SU-DHL-6 (cell line): Measurements from ENCODE around the gene PPP1R12B.
"Not testable (repeated sequence)": the region's sequence is repeated elsewhere in the genome, so short reads cannot be mapped to it uniquely, and the experiment has no call there.

Experiments
- H2AFZ ChIP-seq: fragments of 200-600 bp; sonication (generic); 2 replicates; pipeline ENCODE4 v1.6.1; 2014; ENCODE audit warnings: low read depth, mild to moderate bottlenecking, moderate library complexity, mixed read lengths, antibody characterized with exemption, low read length; ENCODE audit not compliant: severe bottlenecking
- H3F3A ChIP-seq: fragments of 200-600 bp; shearing (Covaris generic); 2 replicates; pipeline ENCODE4 v1.6.0; 2016; ENCODE audit warnings: antibody characterized with exemption, mild to moderate bottlenecking; ENCODE audit not compliant: insufficient read depth
- H3K27ac ChIP-seq: fragments of 200-600 bp; sonication (generic); 2 replicates; pipeline ENCODE4 v1.5.1; 2016; ENCODE audit warnings: low read depth, mild to moderate bottlenecking, low read length, moderate library complexity, mixed read lengths
- H3K27me3 ChIP-seq: fragments of 200-600 bp; sonication (generic), shearing (Covaris generic); 2 replicates; pipeline ENCODE4 v1.6.0; 2014; ENCODE audit warnings: mild to moderate bottlenecking, low read length
- H3K36me3 ChIP-seq: fragments of 200-600 bp; sonication (generic); 2 replicates; pipeline ENCODE4 v1.6.1; 2014; ENCODE audit warnings: mild to moderate bottlenecking, low read length, mixed read lengths
- H3K4me2 ChIP-seq: fragments of 300-600, 200-600 bp; shearing (Covaris generic), sonication (generic); 2 replicates; pipeline ENCODE4 v1.6.0; 2014; ENCODE audit warnings: low read length, low read depth, mild to moderate bottlenecking; ENCODE audit not compliant: poor library complexity, severe bottlenecking
- H3K4me3 ChIP-seq: fragments of 200-600 bp; sonication (generic); 2 replicates; pipeline ENCODE4 v1.5.1; 2014; ENCODE audit warnings: antibody characterized with exemption, low read length, mild to moderate bottlenecking, mixed read lengths; ENCODE audit not compliant: insufficient read depth, poor library complexity, severe bottlenecking
- H3K79me2 ChIP-seq: fragments of 200-600 bp; sonication (generic); 2 replicates; pipeline ENCODE4 v1.6.1; 2014; ENCODE audit warnings: mild to moderate bottlenecking, low read length, moderate library complexity; ENCODE audit not compliant: insufficient read depth
- H3K9ac ChIP-seq: fragments of 200-600 bp; sonication (generic); 2 replicates; pipeline ENCODE4 v1.7.0; 2014; ENCODE audit warnings: mild to moderate bottlenecking, low read length
- H3K9me2 ChIP-seq: fragments of 200-600 bp; sonication (generic); replicated peaks from 2 replicates; pipeline ENCODE4 v1.6.1; 2014; ENCODE audit warnings: low read length; ENCODE audit not compliant: insufficient read depth
- H3K9me3 ChIP-seq: fragments of 200-600 bp; sonication (generic); 2 replicates; pipeline ENCODE4 v1.6.1; 2014; ENCODE audit warnings: low read length, mixed read lengths; ENCODE audit not compliant: insufficient read depth
- H4K20me1 ChIP-seq: fragments of 200-600 bp; sonication (generic); 2 replicates; pipeline ENCODE4 v1.6.1; 2014; ENCODE audit warnings: low read depth, mild to moderate bottlenecking, antibody characterized with exemption, low read length, moderate library complexity, mixed read lengths
- EZH2phosphoT487 ChIP-seq: fragments of 200-600 bp; sonication (generic), shearing (Covaris generic); conservative IDR thresholded peaks from 2 replicates; pipeline ENCODE4 v1.6.1; 2018; ENCODE audit warnings: mild to moderate bottlenecking, antibody characterized with exemption, low read length, moderate library complexity, mixed read lengths
- TF ChIP-seq, protein P1 (sequence below): fragments of 200-600 bp; sonication (generic); IDR thresholded peaks from one replicate; pipeline ENCODE4 v1.5.1; 2017; ENCODE audit warnings: antibody characterized with exemption, mild to moderate bottlenecking, low read length, moderate library complexity; ENCODE audit not compliant: insufficient read depth, poor library complexity, severe bottlenecking

PPP1R12B gene

DNA sequence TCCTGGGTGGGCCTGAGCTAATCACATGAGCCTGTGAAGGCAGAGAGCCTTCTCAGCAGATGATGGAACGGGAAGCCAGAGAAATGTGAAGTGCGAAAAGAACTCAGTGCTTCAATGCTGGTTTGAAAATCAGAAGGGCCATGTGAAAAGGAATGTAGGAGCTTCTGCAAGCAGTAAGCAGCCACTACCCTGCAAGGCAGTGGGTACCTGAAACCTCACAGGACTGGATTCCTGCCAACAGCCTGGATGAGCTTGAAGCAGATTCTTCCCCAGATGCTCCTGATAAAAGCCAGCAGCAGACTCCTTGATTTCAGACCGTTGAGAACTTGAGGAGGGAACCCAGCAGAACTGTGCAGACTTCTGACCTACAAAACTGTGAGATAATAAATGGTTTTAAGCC, 203.2 kb downstream of the PPP1R12B start:
- Histone ChIP-seq H3K79me2 (no peaks in the 10 kb centered on the region), H3K4me2 (no peak overlapping the region), H3K36me3 (no peaks in the 10 kb centered on the region), H3F3A (no peaks in the 10 kb centered on the region), H3K27me3 (no peaks in the 10 kb centered on the region), H3K4me3 (no peak overlapping the region), H3K27ac (no peak overlapping the region), H4K20me1 (no peaks in the 10 kb centered on the region), H3K9ac (no peak overlapping the region), H3K9me3 (no peaks in the 10 kb centered on the region), H3K9me2 (no peaks in the 10 kb centered on the region), H2AFZ (no peak overlapping the region)
- no peak for TF ChIP-seq EZH2phosphoT487

DNA sequence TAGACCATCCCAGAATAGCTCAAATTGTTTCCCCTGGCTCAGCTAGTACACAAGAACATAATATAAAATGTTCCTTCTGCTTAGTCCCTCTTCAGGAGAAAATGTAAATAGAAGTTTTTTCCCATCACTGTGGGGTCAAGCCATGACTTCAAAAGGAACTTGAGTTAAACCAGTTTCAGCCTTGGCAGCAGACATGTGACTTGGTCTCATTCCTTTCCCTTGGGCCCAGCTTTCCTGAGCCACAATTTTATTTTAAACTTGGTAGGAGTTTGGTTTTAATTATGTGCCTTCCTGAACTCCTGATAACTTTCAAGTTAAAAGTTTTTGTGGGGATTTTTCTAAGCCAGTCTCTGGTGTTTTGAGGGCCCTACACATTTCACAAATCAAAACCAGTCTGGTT, 204.1 kb downstream of the PPP1R12B start:
- not testable (repeated sequence) for H3K79me2 ChIP-seq, H3K27me3 ChIP-seq, H3K9me3 ChIP-seq, H2AFZ ChIP-seq, H3K4me3 ChIP-seq, H3K27ac ChIP-seq, H3K4me2 ChIP-seq, H3K36me3 ChIP-seq, H3K9ac ChIP-seq, H3F3A ChIP-seq, H4K20me1 ChIP-seq, H3K9me2 ChIP-seq

GRCh38 chr1:202553078-202553477, 204.6 kb downstream of the PPP1R12B start:
- not testable (repeated sequence) for H3K27me3 ChIP-seq, H3F3A ChIP-seq, H3K79me2 ChIP-seq, H3K27ac ChIP-seq, H3K4me3 ChIP-seq, H3K4me2 ChIP-seq, H2AFZ ChIP-seq, H3K9me3 ChIP-seq, H4K20me1 ChIP-seq, H3K9me2 ChIP-seq, H3K36me3 ChIP-seq, H3K9ac ChIP-seq

DNA sequence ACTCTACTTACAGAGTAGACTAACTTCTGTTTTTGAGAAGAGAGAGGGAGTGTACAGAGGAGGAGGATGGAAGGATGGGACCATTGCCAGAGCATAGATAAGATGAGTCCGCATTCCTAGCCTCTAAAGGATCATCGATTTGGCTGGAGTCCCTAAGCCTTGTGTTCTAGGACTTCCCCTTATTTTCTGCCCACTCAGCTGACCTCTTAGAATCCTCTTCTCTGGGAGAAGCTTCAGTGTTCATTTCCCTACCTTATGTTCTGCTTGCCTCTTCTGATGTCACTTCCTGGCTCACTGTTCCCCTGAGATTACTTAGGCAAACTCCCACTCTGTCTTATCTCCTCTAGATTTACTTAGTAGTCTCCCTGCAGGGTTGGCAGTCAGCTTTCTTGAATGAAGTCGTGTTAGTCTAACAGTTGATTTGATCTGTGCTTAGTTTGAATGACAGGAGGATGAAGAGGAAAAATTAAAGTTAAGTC, 205.1 kb downstream of the PPP1R12B start:
- no peaks in the 10 kb centered on the region for H3K36me3 ChIP-seq
- no peak overlapping the region for H2AFZ ChIP-seq
- H3K27me3 ChIP-seq = no peaks in the 10 kb centered on the region
- H3K9me2 ChIP-seq = no peaks in the 10 kb centered on the region
- no peak for TF ChIP-seq EZH2phosphoT487
- TF ChIP-seq, protein P1, sequence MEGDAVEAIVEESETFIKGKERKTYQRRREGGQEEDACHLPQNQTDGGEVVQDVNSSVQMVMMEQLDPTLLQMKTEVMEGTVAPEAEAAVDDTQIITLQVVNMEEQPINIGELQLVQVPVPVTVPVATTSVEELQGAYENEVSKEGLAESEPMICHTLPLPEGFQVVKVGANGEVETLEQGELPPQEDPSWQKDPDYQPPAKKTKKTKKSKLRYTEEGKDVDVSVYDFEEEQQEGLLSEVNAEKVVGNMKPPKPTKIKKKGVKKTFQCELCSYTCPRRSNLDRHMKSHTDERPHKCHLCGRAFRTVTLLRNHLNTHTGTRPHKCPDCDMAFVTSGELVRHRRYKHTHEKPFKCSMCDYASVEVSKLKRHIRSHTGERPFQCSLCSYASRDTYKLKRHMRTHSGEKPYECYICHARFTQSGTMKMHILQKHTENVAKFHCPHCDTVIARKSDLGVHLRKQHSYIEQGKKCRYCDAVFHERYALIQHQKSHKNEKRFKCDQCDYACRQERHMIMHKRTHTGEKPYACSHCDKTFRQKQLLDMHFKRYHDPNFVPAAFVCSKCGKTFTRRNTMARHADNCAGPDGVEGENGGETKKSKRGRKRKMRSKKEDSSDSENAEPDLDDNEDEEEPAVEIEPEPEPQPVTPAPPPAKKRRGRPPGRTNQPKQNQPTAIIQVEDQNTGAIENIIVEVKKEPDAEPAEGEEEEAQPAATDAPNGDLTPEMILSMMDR = no peak
- H3K9ac ChIP-seq = no peak overlapping the region
- no peaks in the 10 kb centered on the region for H3K79me2 ChIP-seq
- no peak overlapping the region for H3K27ac ChIP-seq
- no peak overlapping the region for H3K4me3 ChIP-seq
- H3F3A ChIP-seq = no peaks in the 10 kb centered on the region
- H3K4me2 ChIP-seq = no peak overlapping the region
- H3K9me3 ChIP-seq = no peaks in the 10 kb centered on the region
- no peaks in the 10 kb centered on the region for H4K20me1 ChIP-seq

GRCh38 chr1:202554619-202555018, 206.1 kb downstream of the PPP1R12B start:
- H3K4me2 ChIP-seq, H3K36me3 ChIP-seq, H3K27ac ChIP-seq, H3K9ac ChIP-seq, H3K9me2 ChIP-seq, H2AFZ ChIP-seq, H3K79me2 ChIP-seq, H3K9me3 ChIP-seq, H3K4me3 ChIP-seq, H3K27me3 ChIP-seq, H3F3A ChIP-seq, H4K20me1 ChIP-seq: not testable (repeated sequence)

DNA sequence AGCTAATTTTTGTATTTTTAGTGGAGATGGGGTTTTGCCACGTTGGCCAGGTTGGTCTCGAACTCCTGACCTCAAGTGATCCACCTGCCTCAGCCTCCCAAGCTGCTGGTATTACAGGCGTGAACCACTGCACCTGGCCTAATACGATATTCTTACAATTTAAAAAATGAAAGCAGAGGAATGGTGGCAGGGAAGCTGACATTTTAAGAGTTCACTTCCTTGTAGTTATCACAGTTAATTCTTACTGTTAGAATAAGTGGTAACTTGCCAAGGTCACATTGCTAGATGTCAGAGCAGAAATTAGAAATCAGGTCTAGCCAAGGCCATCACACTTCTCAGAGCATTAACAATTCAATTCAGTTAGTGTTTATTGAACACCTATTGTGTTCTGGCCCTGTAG, 207.5 kb downstream of the PPP1R12B start:
- not testable (repeated sequence) for H3K27ac ChIP-seq, H4K20me1 ChIP-seq, H3K36me3 ChIP-seq, H3K9me3 ChIP-seq, H3K4me2 ChIP-seq, H3F3A ChIP-seq, H3K27me3 ChIP-seq, H3K79me2 ChIP-seq, H3K9me2 ChIP-seq, H3K9ac ChIP-seq, H2AFZ ChIP-seq, H3K4me3 ChIP-seq

DNA sequence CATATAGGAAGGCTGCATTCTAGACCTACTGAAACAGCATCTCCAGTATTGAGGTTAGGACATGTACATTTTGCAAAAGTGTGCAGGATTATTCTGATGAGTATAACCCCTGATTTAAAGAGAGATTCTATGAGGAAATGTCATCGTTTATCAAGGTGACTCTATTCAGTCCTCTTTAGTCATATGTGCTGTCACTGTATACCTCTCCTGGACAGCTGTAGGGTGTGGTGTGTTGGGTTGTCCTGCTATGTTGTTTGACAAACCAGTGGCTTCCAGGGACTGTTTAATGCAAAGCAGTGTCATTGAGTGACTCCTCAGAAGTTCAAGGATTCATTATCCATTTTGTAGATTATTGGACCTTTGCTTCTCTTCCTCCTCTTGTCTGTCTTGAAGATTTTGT, 209.2 kb downstream of the PPP1R12B start:
- H2AFZ ChIP-seq, H3K27ac ChIP-seq, H3K4me2 ChIP-seq, H3K4me3 ChIP-seq, H3K79me2 ChIP-seq, H3K9me3 ChIP-seq, H3F3A ChIP-seq, H3K27me3 ChIP-seq, H3K9ac ChIP-seq, H3K36me3 ChIP-seq, H3K9me2 ChIP-seq, H4K20me1 ChIP-seq: not testable (repeated sequence)
